ENCODE results near the gene PDX1. TPM values are rescaled to one million over a fixed set of nuclear protein-coding genes. Genes with fewer than 3 reads are reported as not detected.
A peak's percentile ranks its signal among the peaks of the same experiment; 100 is the strongest.

PDX1 gene
- total RNA-seq, 1 donor from 2014 or later = not detected

- Mint-ChIP-seq H3K27ac (ENCODE audit: unreplicated experiment) (no peak within 1 kb of the TSS), H3K36me3 (ENCODE audit: unreplicated experiment) (no peaks in the 10 kb centered on the region), H3K4me1 (ENCODE audit: unreplicated experiment) (peaks cover 18% of the 10 kb centered on the region), H3K27me3 (ENCODE audit: unreplicated experiment) (peaks cover 85% of the 10 kb centered on the region), H3K4me3 (ENCODE audit: unreplicated experiment) (no peak within 1 kb of the TSS), H3K9me3 (ENCODE audit: unreplicated experiment) (no peaks in the 10 kb centered on the region)
- peak; percentile 73 for DNase-seq (ENCODE audit: extremely low spot score, unreplicated experiment)
- TF ChIP-seq, protein P1, sequence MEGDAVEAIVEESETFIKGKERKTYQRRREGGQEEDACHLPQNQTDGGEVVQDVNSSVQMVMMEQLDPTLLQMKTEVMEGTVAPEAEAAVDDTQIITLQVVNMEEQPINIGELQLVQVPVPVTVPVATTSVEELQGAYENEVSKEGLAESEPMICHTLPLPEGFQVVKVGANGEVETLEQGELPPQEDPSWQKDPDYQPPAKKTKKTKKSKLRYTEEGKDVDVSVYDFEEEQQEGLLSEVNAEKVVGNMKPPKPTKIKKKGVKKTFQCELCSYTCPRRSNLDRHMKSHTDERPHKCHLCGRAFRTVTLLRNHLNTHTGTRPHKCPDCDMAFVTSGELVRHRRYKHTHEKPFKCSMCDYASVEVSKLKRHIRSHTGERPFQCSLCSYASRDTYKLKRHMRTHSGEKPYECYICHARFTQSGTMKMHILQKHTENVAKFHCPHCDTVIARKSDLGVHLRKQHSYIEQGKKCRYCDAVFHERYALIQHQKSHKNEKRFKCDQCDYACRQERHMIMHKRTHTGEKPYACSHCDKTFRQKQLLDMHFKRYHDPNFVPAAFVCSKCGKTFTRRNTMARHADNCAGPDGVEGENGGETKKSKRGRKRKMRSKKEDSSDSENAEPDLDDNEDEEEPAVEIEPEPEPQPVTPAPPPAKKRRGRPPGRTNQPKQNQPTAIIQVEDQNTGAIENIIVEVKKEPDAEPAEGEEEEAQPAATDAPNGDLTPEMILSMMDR (IDR thresholded peaks at IDR 0.05) = no peak
Measured at GRCh38 chr13:27969082-27969865, 49.5 kb downstream of the PDX1 start, which contains the start of gene CDX2. Gene CDX2 (minus strand): TSS chr13:27969315. CDS start chr13:27969006, 309 bp downstream.

DNA sequence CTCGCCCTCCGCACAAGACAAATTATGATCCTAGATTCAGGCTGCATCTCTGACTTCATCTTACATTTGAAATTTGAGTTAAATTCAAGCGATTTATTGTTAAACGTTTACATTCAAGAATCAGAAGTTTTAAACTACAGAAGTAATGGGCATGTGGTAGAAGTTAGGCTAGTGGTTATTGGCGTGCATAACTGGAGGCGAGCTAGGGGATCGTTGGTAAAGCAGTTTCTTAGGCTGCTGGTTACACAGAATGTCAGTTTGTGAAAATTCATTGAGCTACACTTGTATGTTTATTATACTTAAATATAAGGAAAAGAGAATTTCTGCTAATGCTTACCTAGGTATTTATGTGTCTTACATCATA is 50.0 kb downstream of the PDX1 start:
- peaks cover 85% of the 10 kb centered on the region for H3K27me3 Mint-ChIP-seq (ENCODE audit: unreplicated experiment)
- TF ChIP-seq, protein P1 (IDR thresholded peaks at IDR 0.05) = no peak

DNA sequence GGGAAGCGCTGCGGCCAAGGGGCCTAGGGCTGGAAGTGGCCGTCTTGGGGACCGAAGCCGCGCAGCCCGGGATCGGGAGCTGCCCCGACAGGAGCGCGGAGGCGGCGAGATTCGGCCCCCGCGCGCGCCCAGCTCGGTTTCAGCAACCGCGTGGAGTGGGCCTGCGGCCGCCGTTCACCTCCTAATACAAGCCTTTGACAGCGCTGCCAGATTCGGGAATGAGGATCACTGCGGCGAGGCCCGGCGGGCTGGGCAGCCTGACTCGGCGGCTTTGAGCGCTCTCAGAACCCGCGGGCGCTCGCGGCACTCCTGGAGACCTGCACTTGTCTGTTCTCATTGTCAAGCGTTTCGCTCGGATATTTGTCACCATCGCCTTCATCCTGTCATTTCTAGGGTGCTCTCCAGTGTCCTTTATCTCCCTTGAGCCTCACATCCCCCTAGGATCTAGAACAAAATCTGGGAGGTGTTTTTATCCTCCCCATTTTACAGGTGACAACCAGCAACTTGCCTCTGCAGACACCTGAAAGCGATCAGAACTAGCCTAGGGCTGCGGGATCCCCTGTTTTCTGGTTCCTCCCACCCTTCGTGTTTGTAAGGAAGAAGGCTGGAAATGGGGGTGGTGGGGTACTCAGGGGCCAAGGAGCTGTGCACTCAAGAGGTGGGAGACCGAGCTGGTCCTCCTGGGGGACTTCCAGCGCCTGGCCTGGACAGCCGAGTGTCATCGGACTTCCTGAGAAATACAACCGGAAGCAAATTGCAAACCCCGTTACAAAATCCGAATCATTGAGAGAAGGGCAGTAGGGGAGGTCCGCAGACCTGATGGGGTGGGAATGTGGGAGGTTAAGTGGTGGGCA is 50.8 kb downstream of the PDX1 start:
- Mint-ChIP-seq H3K36me3 (ENCODE audit: unreplicated experiment) (no peaks in the 10 kb centered on the region), H3K27me3 (ENCODE audit: unreplicated experiment) (peaks cover 85% of the 10 kb centered on the region), H3K4me1 (ENCODE audit: unreplicated experiment) (peaks cover 20% of the 10 kb centered on the region), H3K27ac (ENCODE audit: unreplicated experiment) (no peak overlapping the region), H3K4me3 (ENCODE audit: unreplicated experiment) (no peak overlapping the region), H3K9me3 (ENCODE audit: unreplicated experiment) (no peaks in the 10 kb centered on the region)
- DNase-seq (ENCODE audit: extremely low spot score, unreplicated experiment) = peak; percentile 81
- TF ChIP-seq, protein P1 (IDR thresholded peaks at IDR 0.05) = no peak

More for the DNA sequence above, 50.0 kb downstream of the PDX1 start:
- Mint-ChIP-seq H3K4me1 (ENCODE audit: unreplicated experiment) (peaks cover 18% of the 10 kb centered on the region), H3K9me3 (ENCODE audit: unreplicated experiment) (no peaks in the 10 kb centered on the region), H3K27ac (ENCODE audit: unreplicated experiment) (no peak overlapping the region), H3K4me3 (ENCODE audit: unreplicated experiment) (no peak overlapping the region), H3K36me3 (ENCODE audit: unreplicated experiment) (no peaks in the 10 kb centered on the region)
- no peak for DNase-seq (ENCODE audit: extremely low spot score, unreplicated experiment)

DNA sequence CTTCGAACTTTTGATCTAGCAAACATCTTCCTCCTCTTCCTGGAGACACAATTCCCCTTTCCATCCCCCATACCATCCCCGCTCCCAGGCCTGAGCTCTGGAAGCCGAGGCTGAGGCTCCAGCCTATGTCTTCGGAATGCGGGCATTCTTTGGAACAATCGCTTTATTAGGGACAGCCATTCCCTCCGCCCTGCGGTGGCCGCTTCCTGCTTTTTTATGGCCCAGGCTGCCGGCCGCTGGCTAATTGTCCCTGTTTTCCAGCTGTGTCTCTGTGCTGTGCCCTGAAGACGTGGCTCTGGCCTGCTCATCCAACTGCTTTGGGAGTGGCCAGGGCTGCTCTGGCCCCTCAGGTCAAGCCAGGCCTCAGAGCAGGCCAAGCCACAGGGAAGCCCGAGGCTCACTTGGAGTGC is 51.4 kb downstream of the PDX1 start:
- no peak for DNase-seq (ENCODE audit: extremely low spot score, unreplicated experiment)
- no peak overlapping the region for H3K27ac Mint-ChIP-seq (ENCODE audit: unreplicated experiment)
- no peak overlapping the region for H3K4me3 Mint-ChIP-seq (ENCODE audit: unreplicated experiment)
- no peaks in the 10 kb centered on the region for H3K9me3 Mint-ChIP-seq (ENCODE audit: unreplicated experiment)
- H3K4me1 Mint-ChIP-seq (ENCODE audit: unreplicated experiment) = peaks cover 19% of the 10 kb centered on the region
- peaks cover 85% of the 10 kb centered on the region for H3K27me3 Mint-ChIP-seq (ENCODE audit: unreplicated experiment)
- TF ChIP-seq, protein P1 (IDR thresholded peaks at IDR 0.05) = no peak
- H3K36me3 Mint-ChIP-seq (ENCODE audit: unreplicated experiment) = no peaks in the 10 kb centered on the region
